HCT116 (cell line): ENCODE data around the gene DCHS1. TPM values are rescaled to one million over a fixed set of nuclear protein-coding genes. Genes with fewer than 3 reads are reported as not detected.
A peak's percentile ranks its signal among the peaks of the same experiment; 100 is the strongest.

Experiments used
- ATAC-seq: fragments of 200-7000 bp; cut with Tn5 transposase; 2 replicates; pipeline ENCODE4 v1.9.1; 2020; ENCODE audit warnings: mild to moderate bottlenecking, moderate library complexity
- BruUV-seq: library from RNA; stranded (reverse); fragments of 400-500 nt; replicated peaks from 2 replicates; lab custom pipeline; 2021; lab: Mats Ljungman, UMichigan
- CTCF ChIA-PET: fragments of 300-600 bp; sonication (Branson Sonifier 250); formaldehyde crosslinking; loops from one replicate; lab custom pipeline; 2021; ENCODE audit warnings: antibody characterized with exemption; lab: Charles Lee
- POLR2A ChIA-PET: fragments of 300-600, 350-600 bp; sonication (Branson Sonifier 250); formaldehyde crosslinking; loops from one replicate; lab custom pipeline; 2021; ENCODE audit warnings: antibody characterized with exemption; lab: Charles Lee
- RAD21 ChIA-PET, 2 experiments: fragments of 300-600 bp; sonication (Branson Sonifier 250); formaldehyde crosslinking; loops; one replicate each; lab custom pipeline; 2023; ENCODE audit warnings: low total read pairs in 2 of 2; ENCODE audit not compliant: uncharacterized antibody in 2 of 2, unreplicated experiment in 2 of 2, low non-redundant PET in 1 of 2; lab: Charles Lee
- DNase-seq: peaks from one replicate; pipeline ENCODE4 v3.0.0-alpha.2; 2010; ENCODE audit warnings: low read depth, low spot score
- H2AFZ ChIP-seq: fragments of 200-600 bp; shearing (Covaris generic), sonication (generic); 2 replicates; pipeline ENCODE4 v1.6.1; 2017; ENCODE audit warnings: low read depth, mixed run types, mixed read lengths, antibody characterized with exemption, low read length; ENCODE audit not compliant: poor library complexity, severe bottlenecking
- H3K27ac ChIP-seq: 2 replicates; pipeline ENCODE4 v1.5.1; 2012; ENCODE audit warnings: low read depth, low read length
- H3K27me3 ChIP-seq: fragments of 200-600 bp; sonication (generic); 2 replicates; pipeline ENCODE4 v1.6.1; 2016; ENCODE audit warnings: mixed run types, low read length, mixed read lengths; ENCODE audit not compliant: insufficient read depth
- H3K36me3 ChIP-seq, 2 experiments: fragments of 200-500 bp in 1 of 2; fragments of 200-600 bp in 1 of 2; sonication (Bioruptor generic) in 1 of 2; sonication (generic) in 1 of 2; 2 replicates each; pipeline versions ENCODE4 v1.5.1 to v1.6.1; 2014 to 2016; ENCODE audit warnings: low read length in 2 of 2, inconsistent platforms in 1 of 2, mixed read lengths in 1 of 2, mixed run types in 1 of 2; ENCODE audit not compliant: insufficient read depth in 2 of 2, control insufficient read depth in 1 of 2
- H3K4me1 ChIP-seq, 2 experiments: fragments of 200-600 bp in 1 of 2; sonication (generic) in 1 of 2; 2 replicates each; pipeline versions ENCODE4 v1.5.1 to v1.6.1; 2012 to 2017; ENCODE audit warnings: low read length in 2 of 2, inconsistent platforms in 1 of 2, mild to moderate bottlenecking in 1 of 2, mixed read lengths in 1 of 2, mixed run types in 1 of 2, moderate library complexity in 1 of 2; ENCODE audit not compliant: insufficient read depth in 2 of 2, control insufficient read depth in 1 of 2
- H3K4me2 ChIP-seq: fragments of 200-600 bp; sonication (generic); 2 replicates; pipeline ENCODE4 v1.6.1; 2017; ENCODE audit warnings: mixed run types, low read length, mixed read lengths
- H3K4me3 ChIP-seq, 2 experiments: fragments of 200-600 bp in 1 of 2; sonication (generic) in 1 of 2; replicated peaks in 1 of 2; 2 replicates each; pipeline ENCODE4 v1.5.1; 2011 to 2016; ENCODE audit warnings: low read length in 2 of 2, control low read depth in 1 of 2, low read depth in 1 of 2, mild to moderate bottlenecking in 1 of 2, mixed read lengths in 1 of 2, mixed run types in 1 of 2
- H3K79me2 ChIP-seq: fragments of 200-600 bp; sonication (generic); 2 replicates; pipeline ENCODE4 v1.6.1; 2017; ENCODE audit warnings: mild to moderate bottlenecking, mixed run types, low read length, moderate library complexity, mixed read lengths; ENCODE audit not compliant: insufficient read depth
- H3K9ac ChIP-seq: fragments of 200-600 bp; sonication (generic); 2 replicates; pipeline ENCODE4 v1.6.1; 2016; ENCODE audit warnings: low read length, mixed read lengths
- H3K9me2 ChIP-seq: fragments of 200-600 bp; sonication (generic), shearing (Covaris generic); 2 replicates; pipeline ENCODE4 v1.6.1; 2017; ENCODE audit warnings: mixed run types, mild to moderate bottlenecking, moderate library complexity; ENCODE audit not compliant: insufficient read depth
- H3K9me3 ChIP-seq, 2 experiments: fragments of 200-500 bp in 1 of 2; fragments of 200-600 bp in 1 of 2; sonication (Bioruptor generic) in 1 of 2; sonication (generic) in 1 of 2; 2 replicates each; pipeline ENCODE4 v1.6.1; 2014 to 2017; ENCODE audit warnings: low read length in 2 of 2, mixed read lengths in 2 of 2, inconsistent platforms in 1 of 2, low read depth in 1 of 2, mild to moderate bottlenecking in 1 of 2, mixed run types in 1 of 2, moderate library complexity in 1 of 2; ENCODE audit not compliant: control insufficient read depth in 1 of 2, insufficient read depth in 1 of 2
- H4K20me1 ChIP-seq: fragments of 200-600 bp; sonication (generic), shearing (Covaris generic); 2 replicates; pipeline ENCODE4 v1.6.1; 2017; ENCODE audit warnings: mixed run types, mild to moderate bottlenecking, moderate library complexity; ENCODE audit not compliant: insufficient read depth
- CBX3 ChIP-seq: IDR thresholded peaks from 2 replicates; pipeline ENCODE4 v1.6.1; 2012; ENCODE audit warnings: low read depth
- CEBPB ChIP-seq: IDR thresholded peaks from 2 replicates; pipeline ENCODE4 v1.6.1; 2012; ENCODE audit warnings: low read depth
- EGR1 ChIP-seq: IDR thresholded peaks from 2 replicates; pipeline ENCODE4 v1.6.1; 2012; ENCODE audit warnings: low read depth
- ELF1 ChIP-seq: IDR thresholded peaks from 2 replicates; pipeline ENCODE4 v1.6.1; 2012; ENCODE audit warnings: low read depth, borderline replicate concordance
- EZH2 ChIP-seq: fragments of 200-600 bp; sonication (generic); IDR thresholded peaks from 2 replicates; pipeline ENCODE4 v1.6.1; 2017; ENCODE audit warnings: antibody characterized with exemption, mixed run types
- EZH2phosphoT487 ChIP-seq: fragments of 200-600 bp; IDR thresholded peaks from 2 replicates; pipeline ENCODE4 v1.6.1; 2018; ENCODE audit warnings: antibody characterized with exemption, borderline replicate concordance
- FOSL1 ChIP-seq: IDR thresholded peaks from 2 replicates; pipeline ENCODE4 v1.6.1; 2012; ENCODE audit warnings: low read depth
- JUND ChIP-seq: IDR thresholded peaks from 2 replicates; pipeline ENCODE4 v1.6.1; 2012
- POLR2A ChIP-seq: IDR thresholded peaks from 2 replicates; pipeline ENCODE4 v1.7.0; 2011; ENCODE audit warnings: borderline replicate concordance; ENCODE audit not compliant: insufficient read depth, insufficient read length; ENCODE audit errors: extremely low read depth
- POLR2AphosphoS5 ChIP-seq: IDR thresholded peaks from 2 replicates; pipeline ENCODE4 v1.6.1; 2011; ENCODE audit warnings: mild to moderate bottlenecking, low read depth, low read length, moderate library complexity
- RAD21 ChIP-seq: IDR thresholded peaks from 2 replicates; pipeline ENCODE4 v1.6.1; 2012; ENCODE audit warnings: low read depth, mild to moderate bottlenecking
- SIN3A ChIP-seq: IDR thresholded peaks from 2 replicates; pipeline ENCODE4 v1.6.1; 2012; ENCODE audit warnings: low read depth
- SP1 ChIP-seq: IDR thresholded peaks from 2 replicates; pipeline ENCODE4 v1.6.1; 2012; ENCODE audit warnings: low read depth
- SRF ChIP-seq: IDR thresholded peaks from 2 replicates; pipeline ENCODE4 v1.6.1; 2012; ENCODE audit warnings: low read depth
- TCF7L2 ChIP-seq: IDR thresholded peaks from 2 replicates; pipeline ENCODE4 v1.7.0; 2011; ENCODE audit warnings: borderline replicate concordance, inconsistent platforms; ENCODE audit not compliant: insufficient read depth, insufficient read length; ENCODE audit errors: extremely low read depth
- YY1 ChIP-seq: IDR thresholded peaks from 2 replicates; pipeline ENCODE4 v1.6.1; 2011; ENCODE audit warnings: low read length, low read depth, moderate library complexity, mild to moderate bottlenecking; ENCODE audit not compliant: insufficient replicate concordance; ENCODE audit errors: extremely low read depth
- ZBTB33 ChIP-seq: IDR thresholded peaks from 2 replicates; pipeline ENCODE4 v1.6.1; 2011; ENCODE audit warnings: mild to moderate bottlenecking, low read length, moderate library complexity; ENCODE audit not compliant: insufficient replicate concordance; ENCODE audit errors: extremely low read depth
- ZFX ChIP-seq: fragments of 450-650 bp; IDR thresholded peaks from 2 replicates; pipeline ENCODE4 v1.6.1; 2017
- ZNF274 ChIP-seq: fragments of 200-500 bp; sonication (Bioruptor generic); IDR thresholded peaks from 2 replicates; pipeline ENCODE4 v1.6.1; 2014; ENCODE audit warnings: mild to moderate bottlenecking, low read depth, low read length, inconsistent platforms
- intact Hi-C: fragments of 100-400 bp; cut with micrococcal nuclease; formaldehyde crosslinking; loops from 2 replicates; pipeline ENCODE4 v1.10.0; 2022
- total RNA-seq: library from RNA; stranded (reverse); gene quantifications from one replicate; pipeline ENCODE4 v1.2.1, GENCODE V29; 2021; ENCODE audit not compliant: unreplicated experiment
- TF ChIP-seq, protein P1 (sequence below): IDR thresholded peaks from 2 replicates; pipeline ENCODE4 v1.6.1; 2012
- TF ChIP-seq, protein P2 (sequence below): IDR thresholded peaks from 2 replicates; pipeline ENCODE4 v1.6.1; 2012
- TF ChIP-seq, protein P3 (sequence below): IDR thresholded peaks from 2 replicates; pipeline ENCODE4 v1.6.1; 2012; ENCODE audit warnings: low read depth

Gene DCHS1
- total RNA-seq, 1 experiment from 2014 or later = 0.30 TPM

DNA sequence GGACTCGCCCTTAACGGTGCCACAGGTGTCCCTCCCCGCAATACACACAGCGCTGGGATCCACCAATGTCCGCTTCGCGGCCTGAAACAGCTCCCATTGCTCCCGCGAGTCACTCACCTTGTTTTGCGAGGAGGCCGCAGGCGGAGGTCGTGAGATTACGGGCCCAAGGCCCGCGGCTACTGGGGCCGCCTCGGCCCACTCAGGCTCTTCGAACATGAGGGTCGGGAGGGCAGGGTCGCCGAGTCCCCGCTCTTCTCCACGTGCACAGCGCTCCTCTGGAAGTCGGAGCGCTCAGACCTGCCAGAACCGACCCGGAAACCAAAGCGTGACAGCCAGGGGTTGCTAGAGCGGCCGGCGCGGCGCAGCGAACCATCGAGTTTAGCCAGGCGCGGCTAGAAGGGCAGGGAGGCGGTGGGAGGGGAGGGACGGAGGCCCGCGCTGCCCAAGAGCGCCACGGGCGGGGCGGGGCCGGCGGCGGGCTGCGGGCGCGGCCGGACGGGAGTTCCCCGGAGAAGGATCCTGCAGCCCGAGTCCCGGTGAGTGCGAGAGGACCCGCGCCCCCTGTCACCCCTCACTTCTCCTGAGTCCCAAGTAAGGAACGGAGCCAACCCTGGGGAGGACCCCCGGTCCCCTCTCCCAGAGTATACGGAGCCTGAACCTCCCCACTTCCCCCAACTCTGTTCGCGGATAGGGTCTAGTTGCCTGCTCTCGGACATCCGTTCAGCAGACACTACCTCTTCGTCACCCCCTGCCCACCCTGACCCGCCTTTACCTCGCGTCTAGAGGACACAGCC, 52.1 kb downstream of the DCHS1 start, which contains the start of the genes ILK and RRP8:
ILK (plus strand) TSS at position 488 of the 794 bp plus-strand sequence. CDS start 498 bp downstream, outside the sequence.
RRP8 (minus strand) TSS at position 330 of the 794 bp plus-strand sequence; CDS start at position 216, 114 bp downstream.
- peak within 1 kb of the TSS; percentile 88 for H3K4me2 ChIP-seq
- ATAC-seq = peak; percentile 88
- no peaks in the 10 kb centered on the region for H3K9me2 ChIP-seq
- ChIA-PET RAD21 (no interaction called here), POLR2A (interaction anchor here (0.8 to 1.4 kb wide), 2 partner anchors 16 to 80 kb away, joined by 3 to 4 read pairs; partner anchors contain the start of genes MRPL17 and TPP1), CTCF (interaction anchor here (1.2 to 1.7 kb wide), 3 partner anchors 64 to 80 kb away, joined by 3 to 4 read pairs (median 3); partner anchors contain the start of gene MRPL17)
- no peaks in the 10 kb centered on the region for H4K20me1 ChIP-seq
- peak within 1 kb of the TSS; percentile 90 for H3K9ac ChIP-seq
- DNase-seq = peak; percentile 68
- H2AFZ ChIP-seq = no peak within 1 kb of the TSS
- H3K4me1 ChIP-seq = peaks cover 18 to 45% of the 10 kb centered on the region in 2 experiments
- no TSS peak for BruUV-seq
- H3K27me3 ChIP-seq = no peaks in the 10 kb centered on the region
- H3K9me3 ChIP-seq = no peaks in the 10 kb centered on the region
- peak within 1 kb of the TSS; percentile 81 to 96 for H3K4me3 ChIP-seq
- peak within 1 kb of the TSS; percentile 66 for H3K27ac ChIP-seq
- H3K36me3 ChIP-seq = peaks cover 13 to 46% of the 10 kb centered on the region in 2 experiments; a peak in 3 of 4 replicates
- H3K79me2 ChIP-seq = peaks cover 95% of the 10 kb centered on the region
- intact Hi-C loops = loop anchor here (1.0 to 5.0 kb wide), 4 partner anchors 71 to 224 kb away; partner anchors contain the start of genes ARFIP2, MRPL17 and TIMM10B
- TF ChIP-seq POLR2AphosphoS5 (peak; percentile 94), EZH2phosphoT487 (no peak), CBX3 (no peak), SIN3A (no peak), CEBPB (no peak), YY1 (peak; percentile 75), EGR1 (no peak), ZFX (peak; percentile 93), ELF1 (no peak), SP1 (no peak), SRF (no peak), TCF7L2 (peak; percentile 11), POLR2A (peak; percentile 68), ZNF274 (no peak), EZH2 (no peak), FOSL1 (no peak), JUND (no peak), ZBTB33 (peak; percentile 82), RAD21 (no peak)
- TF ChIP-seq, protein P1, sequence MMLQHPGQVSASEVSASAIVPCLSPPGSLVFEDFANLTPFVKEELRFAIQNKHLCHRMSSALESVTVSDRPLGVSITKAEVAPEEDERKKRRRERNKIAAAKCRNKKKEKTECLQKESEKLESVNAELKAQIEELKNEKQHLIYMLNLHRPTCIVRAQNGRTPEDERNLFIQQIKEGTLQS = no peak
- TF ChIP-seq, protein P2, sequence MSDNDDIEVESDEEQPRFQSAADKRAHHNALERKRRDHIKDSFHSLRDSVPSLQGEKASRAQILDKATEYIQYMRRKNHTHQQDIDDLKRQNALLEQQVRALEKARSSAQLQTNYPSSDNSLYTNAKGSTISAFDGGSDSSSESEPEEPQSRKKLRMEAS = no peak
- TF ChIP-seq, protein P3, sequence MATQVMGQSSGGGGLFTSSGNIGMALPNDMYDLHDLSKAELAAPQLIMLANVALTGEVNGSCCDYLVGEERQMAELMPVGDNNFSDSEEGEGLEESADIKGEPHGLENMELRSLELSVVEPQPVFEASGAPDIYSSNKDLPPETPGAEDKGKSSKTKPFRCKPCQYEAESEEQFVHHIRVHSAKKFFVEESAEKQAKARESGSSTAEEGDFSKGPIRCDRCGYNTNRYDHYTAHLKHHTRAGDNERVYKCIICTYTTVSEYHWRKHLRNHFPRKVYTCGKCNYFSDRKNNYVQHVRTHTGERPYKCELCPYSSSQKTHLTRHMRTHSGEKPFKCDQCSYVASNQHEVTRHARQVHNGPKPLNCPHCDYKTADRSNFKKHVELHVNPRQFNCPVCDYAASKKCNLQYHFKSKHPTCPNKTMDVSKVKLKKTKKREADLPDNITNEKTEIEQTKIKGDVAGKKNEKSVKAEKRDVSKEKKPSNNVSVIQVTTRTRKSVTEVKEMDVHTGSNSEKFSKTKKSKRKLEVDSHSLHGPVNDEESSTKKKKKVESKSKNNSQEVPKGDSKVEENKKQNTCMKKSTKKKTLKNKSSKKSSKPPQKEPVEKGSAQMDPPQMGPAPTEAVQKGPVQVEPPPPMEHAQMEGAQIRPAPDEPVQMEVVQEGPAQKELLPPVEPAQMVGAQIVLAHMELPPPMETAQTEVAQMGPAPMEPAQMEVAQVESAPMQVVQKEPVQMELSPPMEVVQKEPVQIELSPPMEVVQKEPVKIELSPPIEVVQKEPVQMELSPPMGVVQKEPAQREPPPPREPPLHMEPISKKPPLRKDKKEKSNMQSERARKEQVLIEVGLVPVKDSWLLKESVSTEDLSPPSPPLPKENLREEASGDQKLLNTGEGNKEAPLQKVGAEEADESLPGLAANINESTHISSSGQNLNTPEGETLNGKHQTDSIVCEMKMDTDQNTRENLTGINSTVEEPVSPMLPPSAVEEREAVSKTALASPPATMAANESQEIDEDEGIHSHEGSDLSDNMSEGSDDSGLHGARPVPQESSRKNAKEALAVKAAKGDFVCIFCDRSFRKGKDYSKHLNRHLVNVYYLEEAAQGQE = no peak
